ENCODE results near the gene NEU3.
"Not testable (repeated sequence)": the region's sequence is repeated elsewhere in the genome, so short reads cannot be mapped to it uniquely, and the experiment has no call there.

GRCh38 chr11:75049501-75050266 lies 61.0 kb downstream of the NEU3 start:
- TF ChIP-seq EZH2 (optimal IDR thresholded peaks at IDR 0.05; ENCODE audit: low read depth, low read length); CTCF (IDR thresholded peaks at IDR 0.05; ENCODE audit: low read length): not testable (repeated sequence)
